NK-92 treated with Interleukin-12 subunit alpha and Interleukin-12 subunit beta, amount 100 ng/mL, for 24 hours (cell line): Measurements from ENCODE around the gene DRD1.
"Not testable (repeated sequence)": the region's sequence is repeated elsewhere in the genome, so short reads cannot be mapped to it uniquely, and the experiment has no call there.

Source experiments
- DNase-seq: peaks from one replicate; lab custom pipeline; 2025; lab: John Stamatoyannopoulos, UW

The DRD1 gene

GRCh38 chr5:175424594-175424993 is 19.4 kb downstream of the DRD1 start:
- not testable (repeated sequence) for DNase-seq

- DNase-seq, result no peak
Observed at GRCh38 chr5:175422058-175422457, 21.9 kb downstream of the DRD1 start.

GRCh38 chr5:175420383-175420782 is 23.6 kb downstream of the DRD1 start:
- DNase-seq, result no peak

GRCh38 chr5:175418251-175418650 is 25.7 kb downstream of the DRD1 start:
- DNase-seq, result no peak

GRCh38 chr5:175417384-175417783 is 26.6 kb downstream of the DRD1 start:
- DNase-seq, result no peak

- DNase-seq, result no peak
Observed at GRCh38 chr5:175415303-175415702, 28.7 kb downstream of the DRD1 start.

GRCh38 chr5:175410926-175411325 is 33.1 kb downstream of the DRD1 start:
- no peak for DNase-seq

GRCh38 chr5:175406300-175406699 is 37.7 kb downstream of the DRD1 start:
- DNase-seq, result no peak

- DNase-seq, result not testable (repeated sequence)
Observed at GRCh38 chr5:175397590-175398297, 46.2 kb downstream of the DRD1 start.

GRCh38 chr5:175395430-175395829 is 48.6 kb downstream of the DRD1 start:
- DNase-seq, result not testable (repeated sequence)

GRCh38 chr5:175394601-175395000 is 49.4 kb downstream of the DRD1 start:
- DNase-seq, result no peak

GRCh38 chr5:175393897-175394296 is 50.1 kb downstream of the DRD1 start:
- DNase-seq, result no peak

GRCh38 chr5:175392236-175392635 is 51.7 kb downstream of the DRD1 start:
- no peak for DNase-seq

- DNase-seq, result no peak
Observed at GRCh38 chr5:175390352-175391083, 53.5 kb downstream of the DRD1 start.
